AG20443 (cell line): Measurements from ENCODE around the gene NAALADL2.
"Not testable (repeated sequence)": the region's sequence is repeated elsewhere in the genome, so short reads cannot be mapped to it uniquely, and the experiment has no call there.

Experiments
- DNase-seq: peaks from one replicate; pipeline ENCODE4 v3.0.0; 2012; ENCODE audit warnings: low spot score, mixed read lengths

Gene NAALADL2

GRCh38 chr3:175073219-175073905 is 214.2 kb downstream of the NAALADL2 start:
- no peak for DNase-seq

- DNase-seq: peak; percentile 9
Observed at GRCh38 chr3:175075269-175075668, 216.1 kb downstream of the NAALADL2 start.

DNA sequence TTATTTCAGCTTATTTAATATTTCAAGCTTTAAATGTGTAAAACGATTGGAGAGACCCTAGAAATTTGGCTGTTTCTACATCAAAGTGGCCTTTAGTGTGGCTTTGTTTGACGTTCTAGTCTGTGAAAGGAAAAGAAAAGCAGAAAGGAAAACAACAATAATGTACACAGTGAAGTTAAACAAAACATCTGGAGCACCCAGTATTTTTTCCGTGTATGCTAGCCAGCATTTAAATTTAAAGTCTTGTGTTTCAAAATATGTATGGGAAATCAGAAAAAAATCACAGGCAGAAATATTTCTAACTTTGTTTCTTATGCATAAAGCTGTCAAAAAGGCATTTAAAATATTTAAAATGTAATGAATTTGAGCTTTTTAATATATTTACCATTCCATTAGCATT is 218.1 kb downstream of the NAALADL2 start:
- no peak for DNase-seq

- DNase-seq: no peak
Observed at GRCh38 chr3:175082631-175083030, 223.5 kb downstream of the NAALADL2 start.

DNA sequence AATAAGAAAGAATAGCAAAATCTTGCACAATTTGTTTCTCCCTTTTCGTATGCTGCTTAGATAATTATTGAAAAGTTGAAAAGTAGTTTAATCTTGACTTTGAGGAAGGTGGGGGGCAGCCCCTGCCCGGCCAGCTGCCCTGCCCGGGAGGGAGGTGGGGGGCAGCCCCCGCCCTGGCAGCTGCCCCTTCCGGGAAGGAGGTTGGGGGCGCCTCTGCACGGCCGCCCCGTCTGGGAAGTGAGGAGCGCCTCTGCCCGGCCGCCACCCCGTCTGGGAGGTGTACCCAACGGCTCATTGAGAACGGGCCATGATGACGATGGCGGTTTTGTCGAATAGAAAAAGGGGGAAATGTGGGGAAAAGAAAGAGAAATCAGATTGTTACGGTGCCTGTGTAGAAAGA is 228.0 kb downstream of the NAALADL2 start:
- not testable (repeated sequence) for DNase-seq

GRCh38 chr3:175088766-175089380 is 229.7 kb downstream of the NAALADL2 start:
- DNase-seq: no peak

- DNase-seq: no peak
Observed at GRCh38 chr3:175091426-175092114, 232.4 kb downstream of the NAALADL2 start.

DNA sequence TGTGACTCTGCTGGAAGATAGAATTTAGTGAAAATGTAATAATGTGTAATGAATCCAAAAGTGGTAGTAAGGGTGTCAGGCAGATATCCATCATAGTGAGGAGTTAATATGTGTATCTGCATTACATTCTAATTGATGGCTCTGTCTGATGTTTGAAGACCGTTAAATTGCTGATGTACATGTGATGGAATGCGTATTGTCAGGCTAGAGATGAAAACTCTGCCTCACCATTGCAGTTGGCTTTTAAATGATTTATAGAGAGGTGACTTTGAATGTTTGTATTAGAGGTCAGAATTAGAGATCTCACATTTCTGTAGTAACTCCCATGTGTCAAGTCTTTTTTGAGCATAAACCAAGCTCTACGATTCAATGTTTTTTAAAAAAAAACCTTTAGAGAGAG is 234.6 kb downstream of the NAALADL2 start:
- no peak for DNase-seq

GRCh38 chr3:175094344-175094743 is 235.2 kb downstream of the NAALADL2 start:
- no peak for DNase-seq

- no peak for DNase-seq
Observed at GRCh38 chr3:175098644-175099043, 239.5 kb downstream of the NAALADL2 start.

- DNase-seq: no peak
Observed at GRCh38 chr3:175102161-175102560, 243.0 kb downstream of the NAALADL2 start.

- DNase-seq: no peak
Observed at GRCh38 chr3:175103298-175103697, 244.2 kb downstream of the NAALADL2 start.

DNA sequence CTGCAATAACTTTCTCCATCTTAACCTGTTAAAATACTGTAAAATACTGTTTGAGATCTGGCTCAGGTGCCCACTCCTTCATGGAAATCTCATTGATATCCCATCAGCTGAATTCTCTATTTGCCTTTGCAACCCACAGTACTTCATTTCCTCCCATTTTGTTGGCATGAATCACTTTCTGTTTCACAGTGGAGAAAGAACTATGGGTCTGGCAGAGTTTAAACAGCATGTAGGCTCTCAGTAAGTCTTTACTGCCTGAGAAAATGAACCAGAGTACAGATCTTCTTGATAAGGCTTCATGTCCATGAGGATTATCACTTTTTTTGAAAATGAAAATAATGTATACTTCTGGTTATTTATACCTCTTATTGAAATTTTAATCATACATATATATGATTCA is 245.9 kb downstream of the NAALADL2 start:
- DNase-seq: peak; percentile 9

- no peak for DNase-seq
Observed at GRCh38 chr3:175107231-175107630, 248.1 kb downstream of the NAALADL2 start.

DNA sequence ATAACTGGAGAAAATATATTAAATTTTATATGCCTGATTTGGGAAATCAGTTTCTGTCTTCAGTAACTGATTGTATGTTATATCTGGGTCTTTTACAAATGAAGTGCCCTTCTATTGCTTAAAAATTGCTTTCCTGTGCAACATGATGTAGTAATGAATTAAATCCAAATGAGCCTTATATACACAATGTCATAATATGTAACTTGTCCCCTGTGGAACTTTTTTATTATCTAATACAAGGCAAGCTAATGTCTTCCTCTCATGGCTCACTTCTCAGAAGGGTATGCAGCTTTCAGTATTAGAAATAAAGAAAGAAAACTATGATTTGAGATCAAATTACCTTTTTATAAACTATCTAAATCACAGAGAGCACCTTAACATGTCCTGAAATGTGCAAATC is 248.9 kb downstream of the NAALADL2 start:
- DNase-seq: no peak

DNA sequence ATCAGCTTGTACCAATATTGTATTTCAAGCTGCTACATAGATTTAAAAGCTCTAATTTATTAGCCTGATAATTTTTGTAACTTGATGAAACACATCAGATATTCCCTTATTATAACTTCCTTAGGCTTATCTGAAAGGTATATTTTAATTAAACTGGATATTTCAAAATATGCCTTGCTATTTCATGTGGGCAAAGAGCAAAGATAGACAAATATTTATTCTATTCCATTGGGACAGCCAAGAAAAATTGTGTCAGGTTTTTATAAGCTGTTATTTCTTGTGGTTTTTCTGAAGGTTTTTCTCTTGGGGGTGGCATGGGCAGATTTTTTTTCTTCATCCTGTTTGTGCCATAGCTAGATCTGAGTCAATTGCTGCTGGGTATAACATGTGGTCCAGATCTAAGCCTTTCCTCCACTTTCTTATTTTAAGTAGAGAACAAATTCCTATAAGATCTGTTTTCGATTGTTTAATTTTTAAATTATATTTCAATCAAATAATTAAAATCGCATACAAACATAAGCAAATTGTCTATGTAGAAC is 249.5 kb downstream of the NAALADL2 start:
- no peak for DNase-seq

GRCh38 chr3:175111036-175111435 is 251.9 kb downstream of the NAALADL2 start:
- DNase-seq: no peak

GRCh38 chr3:175118382-175118941 is 259.3 kb downstream of the NAALADL2 start:
- no peak for DNase-seq

- DNase-seq: no peak
Observed at GRCh38 chr3:175121225-175121624, 262.1 kb downstream of the NAALADL2 start.

- no peak for DNase-seq
Observed at GRCh38 chr3:175127075-175127662, 268.0 kb downstream of the NAALADL2 start.

DNA sequence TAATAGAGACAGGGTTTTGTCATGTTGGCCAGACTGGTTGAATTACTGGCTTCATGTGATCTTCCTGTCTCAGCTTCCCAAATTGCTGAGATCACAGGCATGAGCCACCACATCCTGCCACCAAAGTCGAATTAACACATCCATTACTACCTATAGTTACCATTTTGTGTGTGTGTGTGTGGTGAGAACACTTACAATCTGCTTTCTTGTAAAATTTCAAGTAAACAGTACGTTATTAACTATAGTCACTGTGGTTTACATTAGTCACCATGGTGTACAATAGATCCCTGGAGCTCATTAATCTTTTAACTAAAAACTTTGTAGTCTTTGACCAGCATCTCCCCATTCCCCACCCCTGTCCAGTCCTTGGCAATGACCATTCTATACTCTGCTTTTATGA is 270.0 kb downstream of the NAALADL2 start:
- no peak for DNase-seq

- DNase-seq: no peak
Observed at GRCh38 chr3:175129571-175129970, 270.4 kb downstream of the NAALADL2 start.
